GM21390 (cell line): Measurements from ENCODE around the gene STARD3.

ENCODE experiments used
- ATAC-seq: cut with Tn5 transposase; IDR thresholded peaks from one replicate; pipeline ENCODE4 v1.9.1; 2021; ENCODE audit not compliant: unreplicated experiment

STARD3 gene

GRCh38 chr17:39618956-39619785, 17.8 kb upstream of the STARD3 start:
- ATAC-seq = no peak

- ATAC-seq = no peak
Observed at GRCh38 chr17:39619786-39620101, 17.2 kb upstream of the STARD3 start.

- peak; percentile 57 for ATAC-seq
Observed at GRCh38 chr17:39621523-39622379, 15.2 kb upstream of the STARD3 start.

- peak; percentile 23 for ATAC-seq
Observed at GRCh38 chr17:39622380-39623006, 14.5 kb upstream of the STARD3 start.

- ATAC-seq = no peak
Observed at GRCh38 chr17:39623356-39623950, 13.5 kb upstream of the STARD3 start.

- no peak for ATAC-seq
Observed at GRCh38 chr17:39624313-39624712, 12.6 kb upstream of the STARD3 start.

- ATAC-seq = no peak
Observed at GRCh38 chr17:39625198-39625785, 11.7 kb upstream of the STARD3 start.

- ATAC-seq = no peak
Observed at GRCh38 chr17:39626171-39627046, 10.5 kb upstream of the STARD3 start, which contains the start of gene PPP1R1B. TSS of gene PPP1R1B (plus strand) at chr17:39626952. CDS start at chr17:39627393, 441 bp downstream.

- ATAC-seq = no peak
Observed at GRCh38 chr17:39627047-39627711, 9.8 kb upstream of the STARD3 start.

GRCh38 chr17:39627712-39628516, 9.0 kb upstream of the STARD3 start:
- ATAC-seq = no peak

GRCh38 chr17:39628655-39629493, 8.1 kb upstream of the STARD3 start:
- ATAC-seq = no peak

- ATAC-seq = no peak
Observed at GRCh38 chr17:39629494-39629880, 7.5 kb upstream of the STARD3 start.

- no peak for ATAC-seq
Observed at GRCh38 chr17:39629898-39630297, 7.0 kb upstream of the STARD3 start.

GRCh38 chr17:39631403-39631802, 5.5 kb upstream of the STARD3 start:
- no peak for ATAC-seq

GRCh38 chr17:39632153-39632941, 4.6 kb upstream of the STARD3 start:
- ATAC-seq = no peak

GRCh38 chr17:39633570-39634183, 3.3 kb upstream of the STARD3 start:
- no peak for ATAC-seq
